ENCODE data around the gene GET4. TPM values are rescaled to one million over a fixed set of nuclear protein-coding genes. Genes with fewer than 3 reads are reported as not detected.
A peak's percentile ranks its signal among the peaks of the same experiment; 100 is the strongest.

The GET4 gene
- total RNA-seq, 1 experiment from 2014 or later: 50.2 TPM

DNA sequence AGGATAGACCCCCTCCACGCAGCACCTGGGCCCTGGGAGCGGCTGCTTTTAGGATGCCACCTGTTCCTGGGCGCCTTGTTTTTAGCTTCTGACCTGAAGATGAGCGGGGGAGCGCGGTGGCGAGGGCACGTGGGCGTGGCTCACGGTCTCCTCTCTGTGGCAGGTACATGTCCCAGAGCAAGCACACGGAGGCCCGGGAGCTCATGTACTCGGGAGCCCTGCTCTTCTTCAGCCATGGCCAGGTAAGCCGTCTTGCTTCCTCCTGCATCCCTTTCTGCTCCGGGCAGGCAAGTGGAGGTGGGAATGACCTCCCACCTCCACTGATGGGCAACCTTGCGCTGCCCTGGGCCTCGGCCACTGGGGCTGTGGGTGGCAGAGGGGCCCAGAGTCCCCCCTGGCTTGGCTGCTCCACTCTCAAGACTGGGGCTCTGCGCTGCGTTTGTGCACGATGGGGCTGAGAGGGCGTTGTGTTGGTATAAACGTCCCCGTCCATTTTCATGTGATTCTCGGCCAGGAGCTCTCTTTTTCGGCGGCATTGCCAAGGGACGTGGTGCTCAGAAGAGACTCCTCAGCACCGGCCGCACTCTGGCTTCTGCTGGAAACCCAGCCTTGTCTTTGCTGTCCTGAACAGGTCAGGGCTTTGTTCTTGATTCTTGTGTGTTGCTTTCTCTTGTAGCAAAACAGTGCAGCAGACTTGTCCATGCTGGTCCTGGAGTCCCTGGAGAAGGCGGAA, 9.7 kb downstream of the GET4 start:
- DNase-seq (ENCODE audit: low read depth): no peak

DNA sequence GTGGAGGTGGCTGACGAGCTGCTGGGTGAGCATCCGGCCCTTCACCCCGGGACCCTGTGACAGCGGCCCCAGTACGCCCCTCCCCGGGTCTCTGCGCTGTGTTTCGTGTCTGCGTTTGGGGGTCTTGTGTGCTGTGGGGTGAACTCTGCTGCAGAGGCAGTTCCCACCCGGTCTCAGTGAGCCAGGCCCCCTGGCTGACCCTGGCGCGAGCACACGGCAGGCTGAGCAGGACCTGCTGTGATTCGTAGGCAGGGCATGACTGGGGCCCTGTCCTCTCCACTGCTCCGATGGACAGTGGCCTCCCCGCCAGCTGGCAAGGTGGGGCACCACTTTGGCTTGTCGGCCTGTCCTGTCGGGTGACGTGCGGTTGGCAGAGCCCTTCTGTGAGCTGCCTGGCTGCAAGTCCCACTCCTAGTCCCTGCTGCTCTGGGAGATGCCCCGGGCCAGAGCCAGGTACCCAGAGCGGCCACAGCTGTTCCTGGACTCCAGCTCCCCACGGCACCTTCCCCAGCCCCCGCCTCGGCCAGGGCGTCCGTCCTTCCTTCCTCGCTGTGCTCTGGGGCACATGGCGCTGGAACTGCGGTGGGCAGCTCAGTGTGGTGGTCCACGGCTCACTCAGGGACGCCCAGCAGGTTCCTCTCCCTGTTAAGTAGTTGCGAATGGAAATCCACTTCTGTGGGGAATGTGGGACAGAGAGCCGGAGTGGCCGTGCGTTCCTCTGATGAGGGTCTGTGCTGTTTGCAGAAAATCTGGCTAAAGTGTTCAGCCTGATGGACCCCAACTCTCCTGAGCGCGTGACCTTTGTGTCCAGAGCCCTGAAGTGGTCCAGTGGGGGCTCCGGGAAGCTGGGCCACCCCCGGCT, 10.5 kb downstream of the GET4 start:
- no peak for DNase-seq (ENCODE audit: low read depth)

DNA sequence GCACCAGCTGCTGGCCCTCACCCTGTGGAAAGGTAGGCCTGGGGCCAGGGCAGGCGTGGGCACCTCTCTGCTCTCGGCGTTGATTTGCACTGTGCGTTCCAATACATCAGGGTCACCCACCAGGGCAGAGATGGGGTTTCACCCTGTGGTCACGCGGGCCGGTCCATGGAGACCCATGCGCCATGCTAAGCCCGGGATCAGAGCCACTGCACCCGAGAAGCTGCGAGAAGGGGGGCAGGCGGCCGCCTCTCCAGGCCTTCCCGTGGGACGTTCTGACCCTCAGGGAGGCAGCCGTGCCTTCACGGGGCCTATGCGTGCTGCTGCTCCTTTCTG, 11.1 kb downstream of the GET4 start:
- no peak for DNase-seq (ENCODE audit: low read depth)

DNA sequence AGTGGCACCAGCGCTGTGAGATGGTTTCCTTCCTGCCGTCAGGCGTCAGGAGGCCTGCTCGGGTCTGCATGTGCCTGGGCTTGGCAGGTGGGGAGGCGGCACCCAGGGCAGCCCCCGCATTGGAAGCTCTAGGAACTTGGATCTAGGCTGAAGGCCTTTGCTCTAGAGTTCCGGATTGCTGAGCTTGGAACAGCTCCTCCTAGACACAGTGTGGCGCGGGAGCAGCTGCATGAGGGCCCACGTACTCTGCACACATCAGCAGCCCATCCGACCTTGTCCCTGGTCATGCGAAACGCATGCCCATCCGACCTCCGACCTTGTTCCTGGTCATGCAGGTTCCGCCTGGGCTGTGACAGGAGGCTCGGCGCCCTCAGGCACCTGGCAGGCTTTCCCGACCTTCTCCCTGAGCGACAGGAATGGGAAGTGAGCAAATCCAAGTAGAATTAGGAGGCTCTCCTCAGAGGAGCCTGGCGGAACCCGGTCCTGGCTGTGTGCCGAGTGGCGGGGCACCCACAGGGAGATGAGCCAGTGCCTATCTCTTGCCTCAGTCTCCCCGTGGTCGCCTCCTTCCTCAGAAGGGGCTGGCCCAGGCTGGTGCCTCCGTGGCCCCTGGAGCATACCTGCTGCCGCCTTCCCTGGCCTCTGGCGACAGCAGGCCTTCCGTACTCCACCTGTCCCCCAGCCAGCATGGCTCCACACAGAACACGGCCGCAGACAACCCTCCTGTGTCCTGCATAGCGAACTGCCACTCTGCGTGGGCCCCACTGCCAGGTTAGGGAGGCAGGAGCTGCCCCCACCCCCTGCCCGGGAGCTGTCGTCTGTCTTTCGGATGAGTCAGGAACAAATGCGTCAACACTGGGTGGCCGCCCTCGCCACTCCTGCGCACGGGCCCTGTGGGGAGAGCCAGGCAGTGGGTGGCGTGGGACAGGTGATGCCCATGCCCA, 12.0 kb downstream of the GET4 start:
- no peak for DNase-seq (ENCODE audit: low read depth)

DNA sequence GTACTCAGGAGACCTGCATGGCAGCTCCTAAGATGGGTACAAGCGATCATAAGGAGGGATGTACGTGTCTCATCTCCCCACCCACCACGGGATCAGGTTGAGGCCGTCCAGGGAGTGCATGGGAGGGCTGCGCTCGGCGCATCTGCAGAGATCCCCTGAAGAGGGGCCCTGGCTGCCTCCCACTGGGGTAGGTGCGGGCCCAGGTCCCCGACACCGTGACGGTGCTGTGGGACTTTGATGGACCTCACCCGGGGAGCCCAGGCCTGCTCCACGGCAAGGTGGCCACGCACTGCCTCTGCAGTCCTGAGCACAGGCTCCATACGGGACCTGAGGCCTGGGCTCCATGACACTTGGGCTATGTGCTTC, 12.7 kb downstream of the GET4 start:
- DNase-seq (ENCODE audit: low read depth): no peak

DNA sequence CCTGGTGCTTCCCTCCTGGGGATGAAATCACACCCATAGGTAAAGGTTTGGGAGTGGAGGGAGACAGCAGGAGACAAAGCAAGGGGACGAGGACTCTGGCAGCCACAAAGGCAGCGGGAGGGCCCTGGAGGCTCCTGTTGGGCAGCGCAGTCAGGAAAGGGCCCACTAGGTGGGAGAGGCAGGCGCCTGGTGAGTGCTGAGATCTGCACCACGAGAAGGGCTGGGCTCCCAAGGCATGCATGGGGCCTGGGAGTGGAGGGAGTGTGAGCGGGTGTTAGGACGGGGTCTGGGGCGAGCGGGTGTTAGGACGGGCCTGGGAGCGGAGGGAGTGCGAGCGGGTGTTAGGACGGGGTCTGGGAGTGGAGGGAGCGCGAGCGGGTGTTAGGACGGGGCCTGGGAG, 13.0 kb downstream of the GET4 start:
- DNase-seq (ENCODE audit: low read depth): no peak

DNA sequence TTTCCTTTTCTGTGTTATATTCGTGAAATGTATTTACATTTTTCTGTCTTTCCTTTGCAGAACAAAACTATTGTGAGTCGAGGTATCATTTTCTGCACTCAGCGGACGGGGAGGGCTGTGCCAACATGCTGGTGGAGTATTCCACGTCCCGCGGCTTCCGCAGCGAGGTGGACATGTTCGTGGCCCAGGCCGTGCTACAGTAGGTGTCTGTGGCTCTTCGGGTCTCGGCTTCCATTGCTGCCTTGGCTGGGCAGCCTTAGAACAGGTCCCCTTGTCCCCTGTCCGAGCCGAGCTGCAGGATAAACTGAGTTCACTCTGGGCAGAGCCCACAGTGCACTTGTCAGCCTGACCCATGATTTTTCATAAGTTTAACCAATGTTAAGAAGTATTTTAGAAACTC, 14.5 kb downstream of the GET4 start:
- DNase-seq (ENCODE audit: low read depth): no peak

DNA sequence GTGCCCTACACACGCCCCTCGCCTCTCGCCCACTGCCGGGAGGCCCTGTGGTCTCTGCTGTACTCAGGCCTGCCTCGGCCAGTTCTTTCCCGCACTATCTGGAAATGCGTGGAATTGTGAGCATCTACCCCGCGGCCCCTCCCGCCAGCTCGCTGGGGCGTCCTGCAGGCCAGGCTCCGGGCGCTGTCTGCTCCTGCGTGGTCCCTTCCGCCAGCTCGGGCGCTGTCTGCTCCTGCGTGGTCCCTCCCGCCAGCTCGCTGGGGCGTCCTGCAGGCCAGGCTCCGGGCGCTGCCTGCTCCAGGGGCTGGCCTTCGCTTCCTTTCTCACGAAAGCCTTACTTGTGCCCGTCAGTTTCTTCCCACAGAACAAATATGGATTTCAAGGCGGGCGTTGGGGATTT, 14.9 kb downstream of the GET4 start:
- no peak for DNase-seq (ENCODE audit: low read depth)

DNA sequence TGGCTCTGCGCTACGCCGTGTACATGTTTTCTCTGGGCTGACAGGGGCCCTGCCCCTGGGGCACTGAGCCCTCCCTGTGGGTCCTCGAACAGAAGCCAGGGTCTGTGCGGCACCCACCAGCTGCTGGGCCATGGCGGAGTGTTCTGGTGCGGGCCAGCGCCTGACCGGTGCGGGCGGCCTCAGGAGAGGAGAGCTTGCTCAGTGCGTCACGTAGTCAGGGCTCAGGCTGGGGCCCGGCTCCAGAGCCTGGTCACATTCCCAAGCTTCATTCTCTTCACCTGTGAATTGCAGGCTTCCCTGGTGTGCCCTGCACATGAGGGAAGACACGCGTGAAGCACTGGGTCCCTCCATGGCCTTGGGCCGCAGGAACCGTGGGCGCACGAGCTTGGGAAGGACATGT, 15.5 kb downstream of the GET4 start:
- no peak for DNase-seq (ENCODE audit: low read depth)

DNA sequence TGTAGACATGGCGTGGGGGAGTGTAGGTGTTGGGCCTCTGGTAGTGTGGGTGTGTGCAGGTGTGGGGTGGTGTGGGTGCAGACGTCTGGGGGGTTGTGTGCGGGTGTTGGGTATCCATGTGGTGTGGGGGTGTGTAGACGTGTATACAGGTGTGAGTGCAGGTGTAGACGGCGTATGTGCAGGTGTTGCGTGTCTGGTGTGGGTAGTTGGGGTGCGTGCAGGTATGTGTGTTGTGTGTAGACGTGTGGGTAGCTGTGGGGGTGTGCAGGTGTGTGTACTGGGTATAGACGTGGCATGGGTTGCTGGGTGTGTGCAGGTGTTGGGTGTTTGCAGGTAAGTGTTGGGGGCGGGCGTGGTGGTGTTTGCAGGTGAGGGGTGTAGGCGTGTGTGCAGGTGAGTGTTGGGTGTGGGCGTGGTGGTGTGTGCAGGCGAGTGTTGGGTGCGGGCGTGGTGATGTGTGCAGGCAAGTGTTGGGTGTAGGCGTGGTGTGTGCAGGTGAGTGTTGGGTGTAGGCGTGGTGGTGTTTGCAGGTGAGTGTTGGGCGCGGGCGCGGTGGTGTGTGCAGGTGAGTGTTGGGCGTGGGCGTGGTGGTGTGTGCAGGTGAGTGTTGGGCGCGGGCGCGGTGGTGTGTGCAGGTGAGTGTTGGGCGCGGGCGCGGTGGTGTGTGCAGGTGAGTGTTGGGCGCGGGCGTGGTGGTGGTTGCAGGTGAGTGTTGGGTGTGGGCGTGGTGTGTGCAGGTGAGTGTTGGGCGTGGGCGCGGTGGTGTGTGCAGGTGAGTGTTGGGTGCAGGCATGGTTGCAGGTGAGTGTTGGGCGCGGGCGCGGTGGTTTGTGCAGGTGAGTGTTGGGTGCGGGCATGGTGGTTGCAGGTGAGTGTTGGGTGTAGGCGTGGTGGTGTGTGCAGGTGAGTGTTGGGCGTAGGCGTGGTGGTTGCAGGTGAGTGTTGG, 16.6 kb downstream of the GET4 start:
- no peak for DNase-seq (ENCODE audit: low read depth)

DNA sequence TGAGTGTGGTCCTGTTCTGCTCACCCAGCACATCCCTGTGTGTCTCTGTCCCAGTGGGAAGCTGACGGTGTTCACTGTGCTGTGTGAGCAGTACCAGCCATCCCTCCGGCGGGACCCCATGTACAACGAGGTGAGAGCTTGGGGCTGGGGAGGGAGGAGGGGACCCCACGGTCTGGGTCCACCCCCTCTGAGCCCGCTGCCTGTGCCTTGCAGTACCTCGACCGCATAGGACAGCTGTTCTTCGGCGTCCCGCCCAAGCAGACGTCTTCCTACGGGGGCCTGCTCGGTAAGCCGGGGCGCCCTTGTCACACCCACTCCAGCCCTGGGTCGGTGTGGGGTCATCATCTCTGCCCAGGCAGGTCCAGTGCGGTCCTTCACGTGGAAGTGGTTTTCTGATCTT, 17.3 kb downstream of the GET4 start:
- DNase-seq (ENCODE audit: low read depth): no peak

DNA sequence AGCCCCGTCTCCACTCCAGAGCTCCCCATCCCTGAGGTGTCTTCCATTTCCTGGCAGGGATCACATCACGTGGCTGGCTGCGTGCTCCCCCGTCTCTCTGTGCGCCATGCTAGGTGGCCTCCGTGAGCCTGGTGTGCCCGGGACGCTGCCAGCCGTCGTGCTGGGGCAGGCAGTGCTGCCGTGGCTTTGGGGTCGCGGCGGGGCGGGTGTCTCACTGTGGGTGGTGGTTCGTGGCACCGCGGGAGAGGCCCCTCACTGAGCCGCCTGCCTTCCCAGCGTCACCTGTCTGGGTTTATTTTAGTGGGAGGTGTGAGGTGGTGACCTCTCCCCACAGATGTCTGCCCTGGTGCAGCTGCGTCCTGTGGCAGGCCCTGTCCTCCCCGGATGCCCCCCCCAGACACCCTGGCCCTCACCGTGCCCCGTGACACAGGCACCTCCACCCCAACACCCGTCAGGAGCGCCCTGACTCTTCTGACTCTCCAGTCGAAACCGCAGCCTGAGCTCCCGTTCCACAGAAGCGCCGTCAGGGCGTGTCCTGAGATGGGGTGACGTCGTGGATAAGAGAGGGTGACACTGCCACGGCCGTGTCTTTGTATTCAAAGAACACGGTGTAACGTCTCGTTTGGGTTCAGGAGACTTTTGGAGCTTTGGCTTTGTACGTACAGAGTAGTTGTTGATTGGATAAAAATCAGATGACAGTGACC, 18.0 kb downstream of the GET4 start:
- DNase-seq (ENCODE audit: low read depth): no peak

DNA sequence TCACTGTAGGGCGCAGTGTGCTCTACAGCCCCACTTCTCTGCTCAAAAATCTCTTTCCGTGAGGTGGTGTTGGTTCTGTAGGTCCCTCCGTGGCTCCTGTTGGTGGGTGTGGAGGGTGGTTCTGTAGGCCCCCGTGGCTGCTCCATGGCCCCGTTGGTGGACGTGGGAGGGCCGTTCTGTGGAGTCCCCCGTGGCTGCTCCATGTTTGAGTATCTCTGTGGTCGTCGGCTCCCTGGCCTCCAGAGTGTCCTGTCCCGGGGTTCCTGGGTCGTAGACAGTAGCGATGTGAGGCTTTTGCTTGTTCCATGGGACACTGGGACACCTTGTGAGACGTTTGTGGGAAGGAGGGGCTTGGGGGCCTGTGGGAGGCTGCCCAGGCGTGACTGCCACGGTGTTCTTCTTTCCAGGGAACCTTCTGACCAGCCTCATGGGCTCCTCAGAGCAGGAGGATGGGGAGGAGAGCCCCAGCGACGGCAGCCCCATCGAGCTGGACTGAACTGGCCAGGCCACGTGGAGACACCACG, 18.6 kb downstream of the GET4 start:
- no peak for DNase-seq (ENCODE audit: low read depth)

DNA sequence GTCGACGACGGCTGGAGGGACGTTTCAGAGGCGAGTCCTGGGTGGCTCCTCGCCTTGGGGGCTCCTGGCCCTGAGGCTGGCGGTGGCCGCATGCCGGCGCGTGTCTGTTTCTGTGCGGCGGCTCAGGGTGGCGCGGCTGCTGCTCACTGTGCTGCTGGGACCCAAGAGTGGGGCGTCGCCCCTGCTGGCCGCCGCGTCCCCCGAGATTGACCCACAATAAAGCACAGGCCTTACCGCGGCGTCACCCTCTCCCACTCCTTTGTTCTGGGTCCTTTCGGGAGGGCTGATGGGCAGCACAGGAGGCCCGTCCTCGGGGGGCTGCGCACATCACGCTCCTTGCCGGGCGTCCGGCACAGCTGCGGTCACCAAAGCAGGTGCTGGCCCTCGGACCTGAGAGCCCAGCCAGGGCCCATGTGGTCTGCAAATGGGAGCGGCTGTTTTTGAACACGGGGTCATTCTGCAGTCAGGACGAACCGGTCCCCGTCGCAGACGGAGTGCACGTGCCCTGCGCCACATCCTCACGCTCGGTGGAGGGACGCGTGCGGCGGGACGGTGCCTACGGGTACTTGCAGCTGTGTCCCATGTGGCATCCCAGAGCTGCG, 19.2 kb downstream of the GET4 start:
- DNase-seq (ENCODE audit: low read depth): no peak

DNA sequence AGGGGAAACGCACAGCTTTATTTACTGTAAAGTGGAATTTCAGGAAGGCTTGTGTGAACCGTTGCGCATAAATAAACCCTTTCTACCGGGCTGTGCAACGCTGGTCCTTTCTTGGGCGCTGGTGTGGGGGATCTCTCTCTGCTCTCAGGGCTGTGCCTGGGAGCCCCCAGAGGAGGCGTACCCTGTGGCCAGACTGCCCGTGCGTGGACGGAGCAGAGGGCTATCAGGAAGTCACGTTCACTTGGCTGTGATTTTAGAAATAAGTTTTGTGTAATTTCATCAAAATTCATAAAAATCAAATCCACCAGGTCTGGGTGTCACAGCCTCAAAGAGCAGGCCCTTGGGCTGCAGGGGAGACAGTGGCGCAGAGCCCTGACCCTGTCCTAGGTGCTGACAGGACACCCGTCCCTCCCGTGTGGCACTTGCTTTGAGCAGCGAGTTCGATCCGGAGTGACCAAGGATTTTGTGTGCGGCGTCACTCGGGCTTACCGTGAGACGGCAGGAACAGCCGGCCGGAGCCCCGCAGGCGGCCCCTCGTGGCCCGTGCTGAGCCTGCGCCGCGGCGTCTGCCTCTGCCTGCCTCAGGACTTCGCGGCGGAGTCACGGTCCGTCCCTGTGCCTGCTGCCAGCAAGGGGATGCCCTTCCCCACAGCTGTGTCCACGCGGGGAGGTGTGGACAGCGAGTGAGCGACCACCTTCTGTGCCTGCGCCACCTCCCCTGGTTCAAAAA, 20.2 kb downstream of the GET4 start:
- no peak for DNase-seq (ENCODE audit: low read depth)

DNA sequence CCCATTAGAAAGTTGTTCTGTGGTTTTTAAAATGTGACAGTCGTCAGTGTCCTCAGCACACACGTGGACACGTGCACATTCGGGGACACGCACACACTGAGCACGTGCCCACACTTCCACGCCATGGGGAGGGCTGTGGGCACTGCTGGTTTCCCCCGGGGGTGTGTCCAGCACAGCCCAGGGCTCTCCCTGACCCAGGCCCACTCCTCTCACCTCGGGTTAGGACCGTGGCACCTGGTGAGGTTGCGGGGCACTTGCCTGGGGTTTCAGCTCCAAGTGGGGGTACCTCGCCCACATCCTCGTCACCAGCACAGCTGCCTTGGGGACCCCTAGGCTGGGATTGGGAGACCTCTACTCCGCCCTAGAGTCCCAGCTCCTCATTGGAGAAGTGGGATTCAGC, 20.7 kb downstream of the GET4 start:
- no peak for DNase-seq (ENCODE audit: low read depth)

DNA sequence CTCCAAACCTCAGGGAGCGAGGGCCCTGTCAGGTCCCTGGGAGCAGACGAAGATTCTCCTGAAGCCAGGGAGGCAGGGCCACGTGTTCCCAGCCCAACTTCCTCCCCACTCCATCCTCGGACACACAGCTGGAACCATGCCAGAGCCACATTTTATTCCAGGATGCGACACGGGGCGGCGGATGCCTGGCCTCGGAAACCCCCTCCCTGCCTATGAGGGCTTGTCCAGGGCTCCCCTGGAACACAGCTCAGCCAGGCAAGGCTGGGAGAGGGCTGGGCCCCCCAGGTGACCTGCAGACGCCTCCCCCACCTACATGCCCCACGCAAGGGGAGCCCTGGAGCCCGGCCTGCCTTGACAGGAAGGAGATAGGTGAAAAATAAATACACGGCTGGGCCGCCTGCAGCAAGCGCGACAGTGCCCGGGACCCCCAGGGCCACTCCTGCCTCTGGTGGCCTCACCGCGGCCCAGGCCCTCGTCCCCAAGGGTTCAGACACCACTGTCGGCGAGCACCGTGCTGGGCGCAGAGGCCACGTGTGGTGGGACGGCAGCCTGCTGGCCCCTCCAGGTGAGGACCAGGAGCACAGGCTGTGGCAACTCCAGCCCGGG, 21.5 kb downstream of the GET4 start:
- DNase-seq (ENCODE audit: low read depth): peak; percentile 54

DNA sequence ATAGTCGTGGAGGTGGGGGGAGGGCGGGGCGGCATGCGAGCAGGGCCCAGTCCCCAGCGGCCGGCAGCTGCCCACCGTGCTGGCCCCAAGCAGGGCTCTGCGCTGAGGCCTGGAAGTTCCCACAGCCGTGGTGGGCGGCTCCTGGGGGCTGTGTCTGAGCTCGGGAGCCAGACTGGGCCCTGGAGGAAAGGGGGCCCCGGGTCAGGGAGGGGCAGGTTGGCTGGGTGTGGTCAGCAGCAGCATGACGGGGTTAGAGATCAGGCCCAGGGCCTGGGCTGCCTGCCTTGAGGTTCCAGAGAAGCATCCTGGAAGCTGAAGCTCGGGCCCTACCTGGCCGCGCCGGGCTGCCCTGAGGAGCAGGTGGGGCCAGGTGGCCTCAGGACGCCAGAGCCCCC, 22.1 kb downstream of the GET4 start:
- no peak for DNase-seq (ENCODE audit: low read depth)
